Measurements from ENCODE around the gene TSPAN18. TPM values are rescaled to one million over a fixed set of nuclear protein-coding genes. Genes with fewer than 3 reads are reported as not detected.

TSPAN18 gene, protein sequence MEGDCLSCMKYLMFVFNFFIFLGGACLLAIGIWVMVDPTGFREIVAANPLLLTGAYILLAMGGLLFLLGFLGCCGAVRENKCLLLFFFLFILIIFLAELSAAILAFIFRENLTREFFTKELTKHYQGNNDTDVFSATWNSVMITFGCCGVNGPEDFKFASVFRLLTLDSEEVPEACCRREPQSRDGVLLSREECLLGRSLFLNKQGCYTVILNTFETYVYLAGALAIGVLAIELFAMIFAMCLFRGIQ
- total RNA-seq: 10 to 100 TPM in 4 of 7 donors, 1 to 10 TPM in 3; 2.1 to 25.1 (median 14.4) TPM
- 10 to 100 TPM; 11.6 to 35.3 TPM for polyA plus RNA-seq
- long read RNA-seq, donor 1, partial matches to known transcripts: 1 of 6 reads
- long read RNA-seq, donor 1, other reads (novel, unspliced or antisense): 5 of 6 reads
- long read RNA-seq, donor 2, transcript TSPAN18-207 (10 exons, 3,316 nt): minor isoform, 5 of 24 reads
- long read RNA-seq, donor 2, transcript TSPAN18-210 (3 exons, 700 nt): major isoform, 6 of 24 reads
- long read RNA-seq, donor 2, partial matches to known transcripts: 12 of 24 reads
- long read RNA-seq, donor 2, other reads (novel, unspliced or antisense): 0 of 24 reads
- long read RNA-seq, donor 3, partial matches to known transcripts: 0 of 7 reads
- long read RNA-seq, donor 3, other reads (novel, unspliced or antisense): 6 of 7 reads

DNA sequence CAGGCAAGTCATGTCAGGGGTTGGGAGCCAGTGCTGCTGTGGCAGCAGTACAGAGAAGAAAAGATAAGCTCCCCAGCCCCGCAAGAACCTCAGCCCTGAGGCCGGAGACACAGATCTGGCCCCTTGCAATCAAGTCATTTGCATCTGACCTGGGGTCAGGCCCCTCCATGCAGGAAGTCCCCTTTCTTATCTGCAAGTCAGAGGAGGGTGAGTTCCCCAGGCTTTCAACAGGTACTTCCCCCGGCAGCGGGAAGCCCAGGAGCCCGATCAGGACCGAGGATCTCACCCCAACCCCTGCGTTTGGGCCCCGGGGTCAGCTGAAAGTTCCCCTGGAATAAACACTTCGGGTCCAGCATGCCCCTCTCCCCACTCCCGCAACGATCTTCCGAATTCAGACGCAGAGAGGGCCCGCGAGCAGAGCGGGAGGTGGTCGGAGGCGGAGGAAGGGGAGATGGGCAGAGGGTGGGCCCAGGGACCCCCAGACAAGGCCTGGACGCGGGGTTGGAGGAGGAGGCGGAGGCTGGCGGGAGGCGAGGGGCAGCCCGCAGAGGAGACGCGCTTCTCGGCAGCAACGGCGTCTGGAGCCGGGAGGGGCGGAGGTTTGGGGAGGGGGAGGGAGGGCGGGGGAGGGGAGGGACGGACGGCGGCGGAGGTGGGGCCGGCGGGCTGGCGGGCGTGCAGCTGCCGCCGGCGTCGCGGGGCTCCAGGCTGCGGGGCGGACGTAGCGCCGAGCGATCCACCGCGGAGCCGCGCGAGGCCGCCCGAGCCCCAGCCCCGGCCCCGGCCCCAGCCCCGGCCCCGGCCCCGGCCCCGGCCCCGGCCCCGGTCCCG lies at the start of gene TSPAN18:
Gene TSPAN18 (plus strand): TSS at position 680 of the 831 bp plus-strand sequence. CDS start 179,455 bp downstream, outside the sequence.
- TF ChIP-seq, protein P1, sequence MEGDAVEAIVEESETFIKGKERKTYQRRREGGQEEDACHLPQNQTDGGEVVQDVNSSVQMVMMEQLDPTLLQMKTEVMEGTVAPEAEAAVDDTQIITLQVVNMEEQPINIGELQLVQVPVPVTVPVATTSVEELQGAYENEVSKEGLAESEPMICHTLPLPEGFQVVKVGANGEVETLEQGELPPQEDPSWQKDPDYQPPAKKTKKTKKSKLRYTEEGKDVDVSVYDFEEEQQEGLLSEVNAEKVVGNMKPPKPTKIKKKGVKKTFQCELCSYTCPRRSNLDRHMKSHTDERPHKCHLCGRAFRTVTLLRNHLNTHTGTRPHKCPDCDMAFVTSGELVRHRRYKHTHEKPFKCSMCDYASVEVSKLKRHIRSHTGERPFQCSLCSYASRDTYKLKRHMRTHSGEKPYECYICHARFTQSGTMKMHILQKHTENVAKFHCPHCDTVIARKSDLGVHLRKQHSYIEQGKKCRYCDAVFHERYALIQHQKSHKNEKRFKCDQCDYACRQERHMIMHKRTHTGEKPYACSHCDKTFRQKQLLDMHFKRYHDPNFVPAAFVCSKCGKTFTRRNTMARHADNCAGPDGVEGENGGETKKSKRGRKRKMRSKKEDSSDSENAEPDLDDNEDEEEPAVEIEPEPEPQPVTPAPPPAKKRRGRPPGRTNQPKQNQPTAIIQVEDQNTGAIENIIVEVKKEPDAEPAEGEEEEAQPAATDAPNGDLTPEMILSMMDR (IDR thresholded peaks at IDR 0.05): no peak
- TF ChIP-seq POLR2A (IDR thresholded peaks at IDR 0.05) (no peak), EP300 (IDR thresholded peaks at IDR 0.05) (no peak)
- 11 to 14% (median 13%) methylated on average over 29 to 42 of the region's 67 CpGs for WGBS, 3 donors
- Histone ChIP-seq H3K4me3 (peak within 1 kb of the TSS; percentile 55), H3K27ac (peak within 1 kb of the TSS; percentile 72 to 75), H3K4me1 (ENCODE audit: insufficient read depth) (peaks cover 6% of the 10 kb centered on the region), H3K9me3 (no peaks in the 10 kb centered on the region), H3K36me3 (no peaks in the 10 kb centered on the region), H3K27me3 (no peaks in the 10 kb centered on the region)
- intact Hi-C loops (cut with DNase I): loop anchor here (5.0 to 10.0 kb wide), 7 partner anchors 102 to 186 kb away; no protein-coding TSS in a partner anchor
- peak in 4 of 5 donors; percentile 35 to 68 (median 58) for DNase-seq

DNA sequence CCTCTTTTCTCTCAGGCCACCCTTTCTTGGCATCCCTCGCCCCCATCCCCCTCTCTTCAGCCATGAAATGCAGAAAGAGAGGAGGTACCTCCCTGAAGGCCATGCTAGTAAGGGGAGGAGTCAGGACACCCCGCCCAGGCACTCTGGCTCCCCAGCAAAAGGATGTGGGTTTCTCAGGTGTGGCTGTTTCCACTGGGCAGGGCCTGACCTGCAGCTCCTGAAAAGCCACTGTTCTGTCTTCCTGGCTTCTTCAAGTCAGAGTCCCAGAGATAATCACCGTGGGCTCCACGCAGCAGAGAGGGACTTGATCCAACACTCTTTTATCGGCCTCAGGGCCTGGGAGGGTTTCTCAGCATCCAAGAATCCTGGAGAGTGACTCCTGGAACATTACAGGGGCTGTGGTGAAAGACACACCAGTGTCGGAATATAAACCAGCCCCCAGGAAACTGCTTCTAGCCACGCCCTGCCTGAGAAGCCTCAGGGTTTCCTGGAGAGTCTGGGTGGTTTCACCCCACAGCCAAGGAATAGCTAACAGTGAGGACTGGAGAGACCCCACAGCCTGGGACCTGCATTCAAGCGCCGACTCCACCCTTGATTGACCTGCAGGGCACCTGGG lies 45.7 kb upstream of the TSPAN18 start:
- H3K36me3 ChIP-seq: no peaks in the 10 kb centered on the region
- H3K9me3 ChIP-seq: no peaks in the 10 kb centered on the region
- no peaks in the 10 kb centered on the region for H3K4me1 ChIP-seq (ENCODE audit: insufficient read depth)
- no peak for DNase-seq
- TF ChIP-seq EP300 (IDR thresholded peaks at IDR 0.05): no peak
- TF ChIP-seq POLR2A (IDR thresholded peaks at IDR 0.05): no peak
- TF ChIP-seq, protein P1 (IDR thresholded peaks at IDR 0.05): no peak
- H3K27ac ChIP-seq: no peak overlapping the region
- no peaks in the 10 kb centered on the region for H3K27me3 ChIP-seq
- intact Hi-C loops (cut with DNase I): no loop called here
- H3K4me3 ChIP-seq: no peak overlapping the region
- WGBS, 3 donors: 65 to 71% (median 66%) methylated on average over 9 of the region's 9 CpGs

DNA sequence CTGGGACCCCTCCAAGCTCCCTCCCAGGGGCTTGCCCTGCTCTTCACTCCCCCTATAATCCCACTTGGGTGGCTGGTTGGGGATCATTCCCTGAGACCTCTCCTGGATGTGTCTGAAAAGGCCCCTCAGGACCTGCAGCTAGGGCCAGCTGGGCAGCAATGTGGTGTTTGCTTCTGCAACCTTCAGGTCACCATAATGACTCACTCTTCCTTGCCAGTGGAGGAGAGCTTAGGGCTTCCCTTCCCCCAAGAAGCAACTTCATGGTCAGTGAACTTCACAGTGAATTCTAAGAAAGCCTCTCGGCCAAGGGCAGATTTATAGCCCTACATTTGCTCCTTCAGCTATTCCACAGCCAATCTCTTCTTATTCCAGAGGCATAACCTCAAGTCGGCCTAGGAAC lies 45.1 kb upstream of the TSPAN18 start:
- no peak for DNase-seq
- intact Hi-C loops (cut with DNase I): no loop called here
- Histone ChIP-seq H3K4me3 (no peak overlapping the region), H3K27ac (no peak overlapping the region), H3K9me3 (no peaks in the 10 kb centered on the region), H3K27me3 (no peaks in the 10 kb centered on the region), H3K36me3 (no peaks in the 10 kb centered on the region), H3K4me1 (ENCODE audit: insufficient read depth) (no peaks in the 10 kb centered on the region)
- 52 to 67% (median 62%) methylated on average over 2 of the region's 2 CpGs for WGBS, 3 donors
- no peak for TF ChIP-seq EP300 (IDR thresholded peaks at IDR 0.05)
- TF ChIP-seq POLR2A (IDR thresholded peaks at IDR 0.05): no peak
- TF ChIP-seq, protein P1 (IDR thresholded peaks at IDR 0.05): no peak

DNA sequence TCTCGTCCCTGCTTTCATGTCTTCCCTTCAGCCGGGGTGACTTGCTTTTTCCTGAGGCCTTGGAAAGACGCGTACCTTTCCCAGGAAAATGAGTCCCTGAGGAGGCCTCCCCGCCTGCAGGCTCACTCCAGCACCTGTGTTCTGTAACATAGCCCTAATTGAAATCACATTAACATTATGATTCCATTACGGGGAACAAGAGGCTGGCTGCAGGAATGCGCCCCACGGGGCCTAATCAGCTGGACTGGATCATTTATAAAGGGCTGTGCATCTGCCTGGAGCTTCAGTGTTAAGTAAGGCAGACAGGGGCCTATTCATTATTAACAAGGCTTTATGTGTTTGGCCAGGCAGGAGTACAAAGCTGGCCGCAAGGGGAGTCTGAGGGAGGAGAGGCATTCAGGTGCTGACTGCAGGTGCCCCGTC lies 41.9 kb upstream of the TSPAN18 start:
- H3K27me3 ChIP-seq: no peaks in the 10 kb centered on the region
- no peaks in the 10 kb centered on the region for H3K36me3 ChIP-seq
- WGBS, 3 donors: 81 to 86% (median 84%) methylated on average over 10 of the region's 10 CpGs
- no peak overlapping the region for H3K27ac ChIP-seq
- no peaks in the 10 kb centered on the region for H3K9me3 ChIP-seq
- TF ChIP-seq POLR2A (IDR thresholded peaks at IDR 0.05) (no peak), EP300 (IDR thresholded peaks at IDR 0.05) (no peak)
- TF ChIP-seq, protein P1 (IDR thresholded peaks at IDR 0.05): no peak
- H3K4me1 ChIP-seq (ENCODE audit: insufficient read depth): no peaks in the 10 kb centered on the region
- intact Hi-C loops (cut with DNase I): no loop called here
- H3K4me3 ChIP-seq: no peak overlapping the region
- DNase-seq: no peak

All from ovary (tissue), 10 donors.